Activated CD8-positive, alpha-beta T cell treated with anti-CD3 and anti-CD28 coated beads, Interleukin-2, amount 10 ng/mL, durations not matched to agents 7 days and 5 days (primary cell): ENCODE measurements around the gene ALCAM. TPM values are rescaled to one million over a fixed set of nuclear protein-coding genes. Genes with fewer than 3 reads are reported as not detected.

Source experiments
- ATAC-seq: fragments of 150-1000 bp; cut with Tn5 transposase; one replicate; pipeline ENCODE4 v1.10.0; 2021; ENCODE audit warnings: moderate library complexity
- CTCF ChIA-PET: fragments of 350-600 bp; sonication (Branson Sonifier 250); formaldehyde crosslinking; loops from one replicate; lab custom pipeline; 2021; ENCODE audit warnings: antibody characterized with exemption; lab: Charles Lee
- POLR2A ChIA-PET: fragments of 350-600 bp; sonication (Branson Sonifier 250); formaldehyde crosslinking; loops from one replicate; lab custom pipeline; 2021; ENCODE audit warnings: antibody characterized with exemption; lab: Charles Lee
- DNase-seq: peaks from one replicate; pipeline ENCODE4 v3.0.0-alpha.2; 2020
- H3K27ac Mint-ChIP-seq: one replicate; pipeline ENCODE4 v1.8.0; 2021; ENCODE audit warnings: mild to moderate bottlenecking, mixed read lengths
- H3K27me3 Mint-ChIP-seq: one replicate; pipeline ENCODE4 v1.8.0; 2021; ENCODE audit warnings: low read depth, mixed read lengths
- H3K36me3 Mint-ChIP-seq: one replicate; pipeline ENCODE4 v1.8.0; 2021; ENCODE audit warnings: low read depth, mixed read lengths
- H3K4me1 Mint-ChIP-seq: one replicate; pipeline ENCODE4 v1.8.0; 2021; ENCODE audit warnings: low read depth, mixed read lengths
- H3K4me3 Mint-ChIP-seq: one replicate; pipeline ENCODE4 v1.8.0; 2021; ENCODE audit warnings: mild to moderate bottlenecking, mixed read lengths
- H3K9me3 Mint-ChIP-seq: one replicate; pipeline ENCODE4 v1.8.0; 2022; ENCODE audit warnings: mixed read lengths; ENCODE audit not compliant: insufficient read depth
- total RNA-seq, 2 experiments: library from RNA; stranded (reverse); gene quantifications; one replicate each; pipeline ENCODE4 v1.2.3, GENCODE V29; 2021

ALCAM gene
- total RNA-seq, 2 experiments from 2014 or later = 5.1 to 5.4 TPM

DNA sequence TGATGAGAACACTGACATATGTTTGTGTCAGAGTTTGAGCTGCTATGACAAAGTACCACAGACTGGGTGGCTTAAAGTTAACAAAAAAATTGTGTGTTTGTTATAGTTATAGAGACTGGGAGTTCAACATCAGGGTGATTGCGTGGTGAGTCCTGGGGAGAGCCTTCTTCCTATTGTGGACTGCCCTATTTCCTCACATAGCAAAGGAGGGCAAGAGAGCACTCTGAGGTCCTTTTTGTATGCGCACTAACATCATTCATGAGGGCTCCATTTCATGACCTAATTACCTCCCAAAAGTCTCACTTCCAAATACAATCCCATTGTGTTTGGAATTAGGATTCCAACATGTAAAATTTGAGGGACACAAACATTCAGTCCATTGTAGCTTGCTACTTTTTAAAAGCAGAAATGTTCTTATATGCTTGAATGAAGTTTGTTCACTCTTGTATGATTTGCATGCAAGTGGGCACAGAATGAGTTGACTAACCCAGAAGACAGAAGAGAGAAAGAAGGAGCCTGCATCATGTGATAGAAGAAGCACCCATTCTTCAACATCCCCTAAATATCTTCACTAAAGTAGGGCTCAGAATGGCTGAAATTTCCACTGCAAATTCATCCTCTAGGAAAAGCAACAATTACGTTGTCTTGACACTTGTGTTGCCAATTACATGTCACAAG is 18.9 kb upstream of the ALCAM start:
- Mint-ChIP-seq H3K27me3 (peaks cover 20% of the 10 kb centered on the region), H3K4me3 (no peak overlapping the region), H3K27ac (no peak overlapping the region), H3K9me3 (no peaks in the 10 kb centered on the region), H3K36me3 (no peaks in the 10 kb centered on the region), H3K4me1 (no peaks in the 10 kb centered on the region)
- CTCF ChIA-PET = no interaction called here
- POLR2A ChIA-PET = no interaction called here
- DNase-seq (no peak), ATAC-seq (no peak)

- Mint-ChIP-seq H3K9me3 (no peaks in the 10 kb centered on the region), H3K27ac (no peak overlapping the region), H3K4me1 (no peaks in the 10 kb centered on the region), H3K4me3 (no peak overlapping the region), H3K36me3 (no peaks in the 10 kb centered on the region), H3K27me3 (peaks cover 24% of the 10 kb centered on the region)
- CTCF ChIA-PET = no interaction called here
- ATAC-seq = no peak
- DNase-seq = no peak
- POLR2A ChIA-PET = no interaction called here
Measured at GRCh38 chr3:105348307-105348706, 18.4 kb upstream of the ALCAM start.

- no peaks in the 10 kb centered on the region for H3K9me3 Mint-ChIP-seq
- ChIA-PET POLR2A (no interaction called here), CTCF (no interaction called here)
- H3K27ac Mint-ChIP-seq = no peak overlapping the region
- ATAC-seq = no peak
- H3K4me1 Mint-ChIP-seq = peaks cover 7% of the 10 kb centered on the region
- H3K4me3 Mint-ChIP-seq = no peak overlapping the region
- DNase-seq = no peak
- H3K36me3 Mint-ChIP-seq = no peaks in the 10 kb centered on the region
- H3K27me3 Mint-ChIP-seq = peaks cover 39% of the 10 kb centered on the region
Measured at GRCh38 chr3:105349684-105350387, 16.9 kb upstream of the ALCAM start.

DNA sequence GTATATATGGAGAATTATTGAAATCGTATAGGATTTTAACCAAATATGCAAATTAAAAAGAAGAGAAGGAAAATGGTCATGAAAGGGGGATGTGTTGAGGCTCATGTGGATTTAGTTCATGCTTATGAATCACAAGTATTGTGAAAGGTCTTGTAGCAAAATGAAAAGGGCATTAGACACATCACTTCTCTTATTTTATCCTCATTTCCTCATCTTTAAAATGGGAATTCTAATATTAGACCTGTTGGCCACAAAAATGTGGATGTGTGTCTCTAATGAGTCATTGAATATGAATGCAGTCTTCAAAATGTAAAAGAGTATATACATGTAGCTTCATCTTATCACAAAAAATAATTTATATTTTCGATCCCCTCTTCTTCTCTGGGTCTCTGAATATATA is 14.9 kb upstream of the ALCAM start:
- no peaks in the 10 kb centered on the region for H3K9me3 Mint-ChIP-seq
- no peak overlapping the region for H3K4me3 Mint-ChIP-seq
- POLR2A ChIA-PET = no interaction called here
- CTCF ChIA-PET = no interaction called here
- H3K27ac Mint-ChIP-seq = no peak overlapping the region
- peaks cover 7% of the 10 kb centered on the region for H3K4me1 Mint-ChIP-seq
- no peak for DNase-seq
- no peaks in the 10 kb centered on the region for H3K36me3 Mint-ChIP-seq
- peaks cover 42% of the 10 kb centered on the region for H3K27me3 Mint-ChIP-seq
- ATAC-seq = no peak

GRCh38 chr3:105352976-105353375 is 13.7 kb upstream of the ALCAM start:
- ATAC-seq (no peak), DNase-seq (no peak)
- H3K27ac Mint-ChIP-seq = no peak overlapping the region
- H3K4me1 Mint-ChIP-seq = peaks cover 7% of the 10 kb centered on the region
- H3K9me3 Mint-ChIP-seq = no peaks in the 10 kb centered on the region
- ChIA-PET POLR2A (no interaction called here), CTCF (no interaction called here)
- peaks cover 45% of the 10 kb centered on the region for H3K27me3 Mint-ChIP-seq
- H3K36me3 Mint-ChIP-seq = no peaks in the 10 kb centered on the region
- no peak overlapping the region for H3K4me3 Mint-ChIP-seq

DNA sequence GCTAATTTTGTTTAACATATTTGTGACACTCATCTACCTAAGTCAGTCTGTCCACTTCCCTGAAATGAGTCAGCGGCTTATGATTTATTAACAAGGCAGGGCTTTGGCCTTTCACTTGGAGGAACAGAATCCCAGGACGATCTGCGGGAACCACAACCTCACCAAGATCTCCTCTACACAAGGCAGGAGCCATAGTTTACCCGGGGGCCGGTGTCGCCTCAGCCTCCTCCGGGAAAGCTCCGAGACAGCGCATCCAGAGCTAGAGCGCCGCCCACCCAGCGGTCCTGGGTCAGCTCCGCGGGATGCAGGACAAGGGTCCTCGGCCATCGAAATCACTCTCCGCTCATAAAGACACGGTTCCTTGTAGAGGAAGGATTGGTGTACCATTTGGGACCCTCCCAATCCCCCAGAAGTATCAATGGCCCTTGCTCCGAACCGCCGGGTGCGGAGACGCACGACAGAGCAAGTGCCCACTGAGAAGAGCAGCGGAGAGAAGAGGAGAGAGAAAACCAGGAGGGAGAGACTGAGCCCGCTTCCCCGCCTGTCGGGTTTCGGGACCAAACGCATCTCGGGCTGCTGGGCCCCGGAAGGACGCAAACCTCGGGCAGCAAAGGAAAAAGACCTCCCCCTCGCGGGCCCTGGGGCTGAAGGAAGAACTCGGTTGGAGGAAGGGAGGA is 13.1 kb upstream of the ALCAM start:
- DNase-seq (no peak), ATAC-seq (no peak)
- Mint-ChIP-seq H3K27me3 (peaks cover 45% of the 10 kb centered on the region), H3K4me1 (peaks cover 7% of the 10 kb centered on the region), H3K36me3 (no peaks in the 10 kb centered on the region), H3K4me3 (no peak overlapping the region), H3K27ac (no peak overlapping the region), H3K9me3 (no peaks in the 10 kb centered on the region)
- ChIA-PET CTCF (no interaction called here), POLR2A (no interaction called here)

DNA sequence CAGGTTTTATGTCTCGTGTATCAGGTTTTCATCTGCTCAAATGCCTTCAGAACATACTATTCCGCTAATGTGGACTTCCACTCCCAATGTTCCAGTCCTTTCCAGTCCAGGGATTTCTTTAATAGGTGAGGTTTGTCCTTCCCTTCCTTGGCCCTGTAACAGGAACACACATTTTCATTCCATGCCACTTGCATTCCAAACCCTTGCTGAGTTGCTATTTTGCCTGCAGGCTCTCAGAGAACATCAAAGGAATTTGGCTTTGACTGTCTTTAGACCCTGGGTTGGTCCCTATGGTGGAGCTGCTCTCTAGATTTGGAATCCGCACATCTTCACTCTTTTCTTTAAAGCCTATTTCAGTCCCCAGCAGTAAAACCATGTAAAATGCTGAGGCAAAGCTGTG is 12.3 kb upstream of the ALCAM start:
- Mint-ChIP-seq H3K27ac (no peak overlapping the region), H3K4me3 (no peak overlapping the region), H3K9me3 (no peaks in the 10 kb centered on the region), H3K4me1 (peaks cover 10% of the 10 kb centered on the region), H3K27me3 (peaks cover 45% of the 10 kb centered on the region), H3K36me3 (no peaks in the 10 kb centered on the region)
- ChIA-PET CTCF (no interaction called here), POLR2A (no interaction called here)
- DNase-seq (no peak), ATAC-seq (no peak)

DNA sequence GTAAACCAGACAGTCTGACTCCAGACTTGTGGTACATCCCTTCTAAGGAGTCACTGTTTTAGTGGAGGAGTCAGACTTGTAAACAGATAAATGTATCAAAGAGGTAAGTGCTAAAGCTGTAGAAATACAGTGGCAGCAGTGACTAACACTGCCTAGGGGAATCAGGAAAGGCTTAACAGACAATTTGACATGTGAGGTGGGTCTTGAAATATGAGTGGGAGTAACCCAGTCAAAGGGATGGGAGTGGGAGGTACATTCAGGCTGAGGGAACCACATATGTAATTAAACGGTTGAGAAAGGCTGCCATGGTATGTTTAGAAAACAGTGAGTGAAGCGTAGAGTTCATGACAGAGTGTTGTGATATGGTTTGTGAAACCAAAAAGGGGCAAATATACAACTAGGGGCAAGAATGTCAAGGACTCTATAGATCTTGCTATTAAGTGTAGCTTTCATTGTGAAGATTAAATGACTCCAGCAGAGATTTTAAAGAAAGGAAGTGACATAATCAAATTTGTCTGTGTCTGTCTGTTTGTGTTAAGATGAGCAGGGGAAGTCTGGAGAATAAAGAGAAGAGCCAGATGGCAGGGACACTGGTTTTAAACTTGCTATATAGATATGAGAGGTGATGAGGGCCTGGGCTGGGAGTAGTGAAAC is 11.2 kb upstream of the ALCAM start:
- Mint-ChIP-seq H3K36me3 (no peaks in the 10 kb centered on the region), H3K27ac (no peak overlapping the region), H3K4me1 (peaks cover 10% of the 10 kb centered on the region), H3K9me3 (no peaks in the 10 kb centered on the region), H3K27me3 (peaks cover 40% of the 10 kb centered on the region), H3K4me3 (no peak overlapping the region)
- ChIA-PET CTCF (no interaction called here), POLR2A (no interaction called here)
- no peak for ATAC-seq
- DNase-seq = no peak

- ChIA-PET CTCF (no interaction called here), POLR2A (no interaction called here)
- H3K27me3 Mint-ChIP-seq = peaks cover 37% of the 10 kb centered on the region
Measured at GRCh38 chr3:105356396-105356795, 10.3 kb upstream of the ALCAM start.

DNA sequence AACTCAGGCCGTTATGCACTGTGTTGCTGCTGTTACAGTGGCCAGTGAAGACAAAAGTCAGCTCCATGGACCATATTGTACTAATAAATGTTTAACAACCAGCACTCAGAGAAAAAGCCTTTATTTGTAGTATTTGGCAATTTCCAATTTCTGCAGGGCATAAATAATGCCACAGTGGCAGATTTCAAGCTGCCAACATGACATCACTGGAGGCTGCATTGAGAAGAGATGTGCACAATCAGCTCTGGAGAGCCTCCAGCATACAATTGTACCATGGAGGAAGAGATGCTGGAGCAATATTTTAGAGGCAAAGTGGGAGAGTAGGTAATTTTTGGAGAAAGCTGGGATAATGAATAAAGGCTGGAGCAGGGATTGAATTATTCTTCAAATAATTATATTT is 9.7 kb upstream of the ALCAM start:
- H3K36me3 Mint-ChIP-seq = no peaks in the 10 kb centered on the region
- no peak for ATAC-seq
- peaks cover 38% of the 10 kb centered on the region for H3K27me3 Mint-ChIP-seq
- ChIA-PET CTCF (no interaction called here), POLR2A (no interaction called here)
- H3K4me3 Mint-ChIP-seq = no peak overlapping the region
- no peak for DNase-seq
- no peaks in the 10 kb centered on the region for H3K9me3 Mint-ChIP-seq
- no peak overlapping the region for H3K27ac Mint-ChIP-seq
- H3K4me1 Mint-ChIP-seq = peaks cover 10% of the 10 kb centered on the region

More at GRCh38 chr3:105356396-105356795, 10.3 kb upstream of the ALCAM start:
- peaks cover 10% of the 10 kb centered on the region for H3K4me1 Mint-ChIP-seq
- DNase-seq (no peak), ATAC-seq (no peak)
- H3K36me3 Mint-ChIP-seq = no peaks in the 10 kb centered on the region
- H3K27ac Mint-ChIP-seq = no peak overlapping the region
- H3K4me3 Mint-ChIP-seq = no peak overlapping the region
- no peaks in the 10 kb centered on the region for H3K9me3 Mint-ChIP-seq

GRCh38 chr3:105359098-105359762 is 7.5 kb upstream of the ALCAM start:
- ATAC-seq (no peak), DNase-seq (no peak)
- peaks cover 5% of the 10 kb centered on the region for H3K4me1 Mint-ChIP-seq
- ChIA-PET POLR2A (interaction anchor here (1.3 kb wide), 1 partner anchor 9 kb away, joined by 3 read pairs; no protein-coding TSS in a partner anchor), CTCF (interaction anchor here (1.0 kb wide), 1 partner anchor 11 kb away, joined by 3 read pairs; no protein-coding TSS in a partner anchor)
- no peaks in the 10 kb centered on the region for H3K36me3 Mint-ChIP-seq
- H3K27me3 Mint-ChIP-seq = peaks cover 31% of the 10 kb centered on the region
- H3K27ac Mint-ChIP-seq = no peak overlapping the region
- H3K4me3 Mint-ChIP-seq = no peak overlapping the region
- no peaks in the 10 kb centered on the region for H3K9me3 Mint-ChIP-seq
